SIG-M5 treated with dmso at 0.1 percent for 504 hours (cell line): ENCODE results near the gene FERMT3.
"Not testable (repeated sequence)": the region's sequence is repeated elsewhere in the genome, so short reads cannot be mapped to it uniquely, and the experiment has no call there.

Experiments
- DNase-seq: peaks from one replicate; lab custom pipeline; 2025; ENCODE audit not compliant: unreplicated experiment; lab: John Stamatoyannopoulos, UW

FERMT3 gene

DNA sequence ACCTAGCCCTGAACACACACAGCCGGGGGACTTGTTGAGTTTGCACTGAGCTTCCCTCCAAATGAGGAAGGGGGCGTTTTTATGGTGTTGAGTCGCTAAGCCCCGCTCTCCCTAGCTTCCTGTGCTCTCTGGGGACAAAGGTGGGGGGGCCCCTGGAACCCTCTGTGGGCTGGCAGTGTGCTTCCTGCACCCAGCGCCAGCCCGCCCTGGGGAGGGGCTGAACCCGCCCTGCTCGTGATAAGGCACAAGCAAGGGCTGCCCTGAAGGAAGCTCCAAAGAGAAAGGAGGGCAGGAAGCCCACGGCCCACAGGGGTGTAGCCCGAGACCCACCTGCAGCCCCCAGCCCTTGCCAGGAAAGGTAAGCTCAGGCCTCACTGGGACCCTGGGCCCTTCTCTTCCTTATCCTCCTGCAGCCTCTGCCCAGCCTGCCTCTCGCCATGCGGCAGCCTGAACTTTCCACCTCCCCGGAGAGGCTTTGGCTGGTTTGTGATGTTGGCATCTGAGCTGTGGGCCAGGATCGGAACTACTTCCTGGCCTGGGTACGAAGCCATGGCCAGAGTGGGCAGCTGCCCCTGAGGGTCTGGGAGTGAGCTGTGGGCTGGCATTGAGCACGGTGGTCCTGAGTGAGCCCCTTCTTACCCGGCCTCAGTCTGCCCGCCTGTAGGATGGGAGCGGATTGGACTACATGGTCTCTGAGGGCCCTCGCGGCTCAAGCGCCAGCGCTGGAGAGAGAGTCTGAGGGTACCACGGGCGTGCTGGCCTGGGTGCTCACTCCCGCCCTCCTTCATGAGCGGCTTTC, at the start of gene FERMT3:
Gene FERMT3, plus strand, starts transcription at position 265 of the 799 bp plus-strand sequence. CDS start 644 bp downstream, outside the sequence.
- DNase-seq: peak; percentile 60

DNA sequence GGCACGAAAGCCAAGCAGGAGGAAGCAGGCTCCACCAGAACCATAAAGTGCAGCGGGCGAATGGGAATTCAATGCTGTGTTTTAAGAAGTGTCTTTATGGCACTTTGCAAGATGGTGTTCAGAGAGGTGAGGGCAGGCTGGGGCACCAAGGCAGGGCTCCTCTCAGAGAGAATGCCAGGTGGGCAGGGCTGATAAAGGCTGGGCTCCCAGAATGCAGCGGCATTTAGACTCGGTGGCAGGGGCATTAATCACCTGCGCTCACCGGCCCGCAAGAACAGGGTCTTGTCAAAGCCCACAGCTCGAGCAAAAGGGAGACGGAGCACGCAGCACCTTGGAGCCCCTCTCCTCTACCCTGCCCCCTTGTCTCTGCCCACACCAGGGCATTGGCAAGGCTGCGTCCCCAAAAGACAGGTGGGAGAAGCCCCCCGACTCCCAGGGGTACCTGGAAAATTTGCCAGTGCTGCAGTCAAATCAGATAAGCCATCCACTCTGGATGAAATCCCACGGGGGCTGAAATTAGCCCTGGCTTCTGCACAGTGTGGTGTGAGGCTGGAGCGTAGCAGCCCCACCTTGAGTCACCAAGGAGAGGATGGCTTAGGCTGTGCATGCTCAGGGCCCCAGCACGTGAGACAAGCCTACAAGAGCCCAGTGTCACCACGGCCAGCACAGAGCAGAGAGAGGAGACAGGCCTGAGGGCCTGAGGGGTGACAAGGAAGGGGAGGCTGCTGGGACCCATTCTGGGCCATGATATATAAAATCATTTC, 48.7 kb upstream of the FERMT3 start:
- DNase-seq: no peak

DNA sequence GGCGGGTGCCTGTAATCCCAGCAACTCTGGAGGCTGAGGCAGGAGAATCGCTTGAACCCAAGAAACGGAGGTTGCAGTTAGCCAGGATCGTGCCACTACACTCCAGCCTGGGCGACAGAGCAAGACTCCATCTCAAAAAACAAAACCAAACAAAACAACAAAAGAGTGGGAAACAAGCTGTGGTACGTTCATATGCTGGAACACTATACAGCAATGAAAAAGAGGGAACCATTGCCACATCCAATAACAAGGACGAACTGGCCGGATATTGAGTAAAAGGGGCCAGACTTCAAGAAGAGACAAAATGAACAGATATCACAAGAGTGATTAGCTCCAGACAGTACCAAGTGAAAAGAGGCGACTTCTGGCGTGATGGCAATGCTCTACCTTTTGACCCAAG, 45.5 kb upstream of the FERMT3 start:
- DNase-seq: no peak

DNA sequence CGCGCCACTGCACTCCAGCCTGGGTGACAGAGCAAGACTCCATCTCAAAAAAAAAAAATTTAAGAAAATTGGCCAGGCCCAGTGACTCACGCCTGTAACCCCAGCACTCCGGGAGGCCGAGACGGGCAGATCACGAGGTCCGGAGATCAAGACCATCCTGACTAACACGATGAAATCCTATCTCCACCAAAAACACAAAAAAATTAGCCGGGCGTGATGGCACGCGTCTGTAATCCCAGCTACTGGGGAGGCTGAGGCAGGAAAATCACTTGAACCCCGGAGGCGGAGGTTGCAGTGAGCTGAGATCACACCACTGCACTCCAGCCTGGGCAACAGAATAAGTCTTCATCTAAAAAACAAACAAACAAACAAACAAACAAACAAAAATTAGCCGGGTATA, 43.8 kb upstream of the FERMT3 start:
- DNase-seq: not testable (repeated sequence)

DNA sequence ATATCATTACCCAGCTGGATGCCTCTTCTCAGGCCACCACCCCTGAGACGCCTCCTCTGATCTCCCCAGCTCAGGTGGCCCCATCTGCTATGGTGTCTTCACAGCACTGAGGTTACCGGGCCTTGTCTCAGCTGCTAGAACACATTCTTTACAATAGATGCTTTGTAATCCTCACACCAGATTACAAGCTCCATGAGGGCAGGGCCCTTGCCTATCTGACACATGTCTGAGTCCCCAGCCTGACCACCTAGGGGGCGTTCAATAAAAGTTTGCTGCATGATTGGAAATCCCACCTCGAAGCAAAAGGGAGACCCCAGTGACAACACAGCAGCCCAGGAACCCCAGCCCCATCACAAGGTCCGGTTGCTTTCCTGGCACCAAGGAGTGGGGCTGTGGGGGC, 42.6 kb upstream of the FERMT3 start:
- DNase-seq: no peak

DNA sequence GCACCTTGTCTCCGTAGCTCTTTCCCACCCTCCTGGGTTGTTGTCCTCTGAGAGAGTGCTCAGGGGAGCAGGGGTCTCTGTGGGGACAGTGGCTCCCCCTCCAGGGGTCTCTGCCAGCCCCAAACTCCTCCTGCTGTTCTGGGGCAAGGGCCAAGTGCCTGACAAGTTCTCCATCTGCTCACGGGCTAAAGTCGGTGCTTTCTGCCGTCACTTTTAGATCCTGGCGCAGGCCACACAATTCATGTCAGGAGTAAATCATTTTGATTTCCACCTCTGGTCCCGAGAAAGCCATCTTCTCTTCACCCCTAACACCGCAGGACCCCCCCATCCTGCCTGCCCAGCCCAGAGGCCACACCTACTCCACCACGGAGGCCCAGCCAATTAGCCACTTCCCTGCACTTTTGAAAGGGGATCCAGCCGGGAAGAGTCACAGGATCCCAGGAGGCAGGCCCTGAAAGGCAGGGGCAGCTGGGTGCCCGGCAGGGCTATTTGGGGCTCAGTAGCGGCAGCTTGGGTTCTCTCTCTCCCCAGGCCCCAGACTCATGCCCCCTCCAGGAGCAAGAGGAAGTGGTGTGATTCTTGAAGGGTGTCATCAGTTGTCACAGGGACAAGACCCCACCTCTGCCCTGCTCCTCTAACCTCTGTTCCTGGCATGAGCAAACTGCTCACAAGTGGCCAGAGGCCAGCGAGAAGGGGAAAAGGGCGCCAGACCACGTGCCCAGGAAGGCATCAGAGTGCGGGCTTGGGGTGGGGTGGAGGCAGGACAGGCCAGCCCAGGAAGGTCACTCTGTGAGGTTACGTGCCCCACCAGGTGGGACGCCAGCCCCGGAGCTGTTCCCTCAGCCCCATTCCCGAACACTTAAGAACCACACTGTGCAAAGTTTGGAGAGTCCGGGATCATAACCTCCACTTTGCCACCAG, 41.9 kb upstream of the FERMT3 start:
- DNase-seq: peak; percentile 32

DNA sequence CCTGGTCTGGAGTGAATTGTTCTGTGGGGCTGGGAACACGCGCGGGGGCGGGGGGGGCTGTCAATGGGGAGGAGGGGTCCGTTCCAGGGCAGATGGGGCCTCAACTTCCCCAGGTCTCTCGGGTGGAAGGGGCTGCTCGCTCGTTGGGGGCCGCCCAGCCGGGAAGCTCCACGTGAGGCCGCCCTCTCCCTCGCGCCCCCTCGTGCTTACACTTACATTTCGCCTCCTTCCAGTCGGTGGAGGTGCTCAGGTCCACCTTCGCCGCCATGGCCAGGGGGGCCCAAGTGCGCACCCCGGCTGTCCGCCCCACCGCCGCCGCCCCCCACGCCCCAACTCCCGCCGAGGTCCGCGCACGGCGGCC, 41.1 kb upstream of the FERMT3 start:
- no peak for DNase-seq

DNA sequence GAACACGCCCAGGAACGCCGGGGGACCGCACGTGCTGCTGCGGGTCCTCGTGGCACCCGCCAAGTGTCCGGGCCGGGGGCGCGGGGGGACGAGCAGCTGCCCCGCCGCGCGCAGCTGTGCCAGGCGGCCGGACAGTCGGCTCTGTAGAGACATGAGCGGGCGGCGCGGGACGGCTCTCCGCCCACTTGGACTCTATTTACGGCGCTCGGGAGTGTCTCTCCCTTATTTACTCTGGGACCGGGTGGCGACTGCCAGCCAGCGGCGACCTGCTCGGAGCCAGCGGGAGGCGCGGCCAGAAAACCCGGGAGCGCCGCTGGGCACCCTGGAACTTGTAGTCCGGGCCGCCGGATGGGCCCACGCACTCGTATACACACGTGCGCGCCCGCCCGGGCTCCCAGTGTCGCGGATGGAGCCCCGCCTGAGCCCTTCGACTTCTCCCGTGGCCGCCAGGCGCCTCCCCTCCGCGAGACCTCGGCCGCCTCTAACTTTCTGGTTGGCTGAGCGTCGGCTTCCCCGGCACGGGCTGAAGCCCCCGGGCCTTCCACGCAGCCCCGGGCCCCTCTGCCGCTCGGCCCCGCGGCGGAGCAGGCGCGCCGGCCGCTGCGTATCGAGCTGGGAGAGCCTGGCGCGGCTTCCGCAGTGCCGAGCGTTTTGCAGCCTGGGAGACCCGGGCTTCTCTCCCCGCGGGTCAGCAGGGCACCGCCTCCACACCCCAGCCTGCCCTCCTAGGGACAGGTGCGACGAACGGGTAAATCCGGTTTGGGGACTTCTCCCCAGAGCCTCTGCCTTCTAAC, 40.5 kb upstream of the FERMT3 start, which contains the start of gene MACROD1:
Gene MACROD1, minus strand, starts transcription at position 272 of the 794 bp plus-strand sequence. Its CDS starts 119 bp downstream, at position 153.
- DNase-seq: peak; percentile 91

DNA sequence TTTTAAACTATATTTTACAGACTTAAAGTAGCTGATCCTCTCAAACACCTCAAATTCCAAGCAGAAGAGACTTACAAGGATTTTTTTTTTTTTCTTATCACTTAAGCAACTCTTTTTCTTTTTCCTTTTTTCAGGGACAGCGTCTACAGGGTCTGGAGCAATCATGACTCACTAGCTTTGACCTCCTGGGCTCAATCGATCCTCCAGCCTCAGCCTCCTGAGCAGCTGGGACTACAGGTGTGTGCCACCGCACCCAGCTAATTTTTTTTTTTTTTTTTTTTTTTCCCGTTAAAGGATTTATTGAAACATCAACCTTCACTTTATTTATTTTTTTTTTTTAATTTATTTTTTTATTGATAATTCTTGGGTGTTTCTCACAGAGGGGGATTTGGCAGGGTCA, 36.1 kb upstream of the FERMT3 start:
- DNase-seq: no peak

DNA sequence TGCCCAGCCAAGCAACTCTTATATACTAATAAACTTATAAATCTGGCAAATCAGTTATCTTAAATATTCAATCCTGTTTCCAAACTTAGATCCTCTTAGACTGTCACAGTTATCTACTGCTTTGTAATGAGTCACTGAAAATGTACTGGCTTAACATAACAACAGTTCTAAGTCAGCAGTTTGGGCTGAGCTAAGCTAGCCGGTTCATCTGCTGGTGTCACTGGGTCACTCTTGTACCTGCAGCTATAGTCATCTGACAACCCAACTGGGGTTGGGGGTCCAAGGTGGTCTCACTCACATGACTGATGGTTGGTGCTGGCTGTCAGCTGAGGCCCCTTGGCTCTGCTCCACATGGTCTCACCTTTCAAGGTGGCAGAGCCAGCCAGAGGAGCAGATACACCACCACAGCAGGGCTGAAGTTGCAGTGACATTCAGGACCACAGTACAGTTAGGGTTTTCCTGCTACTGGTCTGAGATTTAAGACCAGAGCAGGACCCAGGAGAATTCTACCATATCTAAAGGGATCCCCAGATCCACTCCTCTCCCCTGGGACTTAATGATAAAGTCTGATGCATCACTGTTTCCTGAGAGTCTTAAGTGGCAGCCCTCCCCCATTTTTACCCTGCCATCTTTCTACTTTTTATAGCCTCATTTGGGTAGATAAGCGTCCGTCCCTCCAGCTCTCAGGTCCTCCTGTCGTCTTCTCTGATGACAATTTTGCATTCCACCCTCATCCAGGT, 32.7 kb upstream of the FERMT3 start:
- DNase-seq: no peak

DNA sequence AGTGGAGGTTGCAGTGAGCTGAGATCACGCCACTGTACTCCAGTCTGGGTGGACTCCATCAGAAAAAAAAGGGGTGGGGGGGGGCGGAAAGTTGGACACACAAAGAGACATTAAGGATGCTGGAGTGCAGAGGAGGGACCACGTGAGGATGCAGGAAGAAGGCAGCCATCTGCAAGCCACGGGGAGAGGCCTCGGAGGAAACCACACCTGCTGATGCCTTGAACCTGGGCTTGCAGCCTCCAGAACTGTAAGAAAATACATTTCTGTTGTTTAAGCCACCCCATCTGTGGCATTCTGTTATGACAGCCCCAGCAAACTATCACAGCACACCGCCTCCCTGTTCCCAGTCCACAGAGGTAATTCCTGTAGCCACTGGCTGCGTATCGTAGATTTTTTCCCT, 29.8 kb upstream of the FERMT3 start:
- no peak for DNase-seq

DNA sequence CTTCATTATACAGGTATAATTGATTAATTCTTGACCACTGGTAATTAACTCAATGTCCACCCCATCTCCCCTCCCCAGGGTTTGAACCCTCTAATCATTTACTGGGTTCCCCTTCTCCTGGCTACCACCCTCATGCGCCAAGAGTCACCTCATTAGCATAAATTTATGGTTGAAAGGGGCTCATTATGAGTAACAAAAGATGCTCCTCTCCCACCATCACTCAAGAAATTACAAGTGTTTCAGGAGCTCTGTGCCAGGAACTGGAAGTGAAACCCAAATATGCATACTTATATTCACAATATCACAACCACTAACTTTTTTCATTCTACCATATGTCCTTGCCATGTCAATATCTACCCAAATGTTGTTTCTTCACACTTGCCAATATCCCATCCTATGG, 28.3 kb upstream of the FERMT3 start:
- no peak for DNase-seq

DNA sequence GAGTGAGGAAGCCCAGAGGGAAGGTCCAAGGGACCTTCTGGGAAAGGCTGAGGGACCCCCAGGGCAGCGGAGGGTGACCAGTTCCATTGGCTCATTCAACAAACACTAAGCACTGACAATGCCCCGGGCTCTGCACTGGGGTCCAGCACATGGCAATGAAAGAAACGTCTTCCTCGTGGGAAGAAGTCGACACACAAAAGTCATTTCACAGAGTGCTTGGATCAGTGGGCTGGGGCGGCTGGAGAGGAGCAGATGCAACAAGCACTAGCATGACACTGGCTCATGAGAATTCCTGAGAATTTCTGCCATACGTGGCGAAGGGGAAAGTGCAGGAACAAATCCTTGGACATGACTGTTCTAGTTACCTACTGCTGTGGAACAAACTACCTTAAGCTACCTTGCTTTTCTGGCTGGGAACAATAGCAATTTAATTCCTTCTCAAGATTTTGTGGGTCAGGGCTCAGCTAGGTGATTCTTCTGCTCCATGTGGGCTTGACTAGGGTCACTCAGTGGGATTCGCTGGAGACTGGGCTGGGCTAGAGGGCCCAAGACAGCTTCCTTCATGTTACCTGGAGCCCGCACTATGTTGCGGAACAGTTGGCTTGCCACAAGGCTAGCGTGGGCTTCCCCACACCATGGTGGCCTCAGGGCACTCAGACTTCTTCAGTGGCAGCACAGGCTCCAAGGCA, 27.4 kb upstream of the FERMT3 start:
- no peak for DNase-seq

DNA sequence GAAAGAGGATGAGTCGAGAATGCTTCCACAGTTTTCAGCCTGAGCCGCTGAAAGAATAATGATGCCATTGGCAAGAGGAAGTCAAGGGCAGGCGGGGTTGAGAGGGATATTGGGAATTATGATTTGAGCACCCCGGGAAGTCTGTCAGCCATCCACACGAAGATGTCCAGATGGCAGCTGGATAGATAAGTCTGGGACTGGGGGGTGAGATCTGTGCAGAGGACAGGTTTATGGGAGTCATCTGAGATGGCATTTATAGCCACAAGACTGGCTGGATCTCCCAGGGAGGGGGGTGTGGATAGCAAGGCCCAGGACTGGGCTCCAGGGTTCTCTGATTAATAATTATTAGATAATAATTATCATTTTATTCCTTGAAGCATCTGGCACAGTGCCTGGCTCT, 25.6 kb upstream of the FERMT3 start:
- DNase-seq: no peak

DNA sequence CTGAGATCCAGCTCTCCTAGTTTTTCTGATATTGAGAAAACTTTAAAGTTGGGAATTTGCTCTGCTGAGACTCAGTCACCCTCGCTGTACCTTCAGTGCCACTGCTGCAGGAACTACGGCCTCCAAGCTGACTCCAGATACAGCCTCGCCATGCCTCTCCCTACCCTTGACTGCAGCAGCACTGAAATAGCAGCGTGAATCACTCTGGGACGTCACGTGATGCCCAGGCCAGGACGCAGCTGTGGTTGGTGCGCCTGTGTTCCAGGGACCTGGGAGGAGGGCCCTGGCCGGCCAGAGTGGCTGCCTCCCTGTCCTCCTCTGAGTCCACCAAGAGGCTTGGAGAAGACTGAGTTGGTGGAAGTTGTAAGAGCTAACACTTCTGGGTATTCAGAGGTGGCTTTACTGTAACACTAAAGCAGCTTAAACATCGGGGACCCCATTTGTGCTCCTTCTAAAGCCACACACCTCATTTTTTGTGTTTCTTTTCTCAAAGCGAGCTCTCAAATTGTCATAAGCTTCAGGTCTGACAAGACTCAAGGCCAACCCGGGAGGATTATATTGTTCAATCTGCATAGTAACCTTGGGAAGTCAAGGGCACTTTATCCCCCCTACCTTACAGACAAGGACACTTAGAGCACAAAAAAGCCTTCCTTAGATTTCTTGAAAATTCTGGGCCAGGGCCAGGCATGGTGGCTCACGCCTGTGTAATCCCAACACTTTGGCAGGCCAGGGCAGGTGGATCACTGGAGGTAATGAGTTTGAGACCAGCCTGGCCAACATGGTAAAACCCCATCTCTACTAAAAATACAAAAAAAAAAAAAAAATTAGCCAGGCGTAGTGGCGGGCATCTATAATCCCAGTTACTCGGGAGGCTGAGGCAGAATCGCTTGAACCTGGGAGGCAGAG, 24.8 kb upstream of the FERMT3 start:
- peak; percentile 84 for DNase-seq

DNA sequence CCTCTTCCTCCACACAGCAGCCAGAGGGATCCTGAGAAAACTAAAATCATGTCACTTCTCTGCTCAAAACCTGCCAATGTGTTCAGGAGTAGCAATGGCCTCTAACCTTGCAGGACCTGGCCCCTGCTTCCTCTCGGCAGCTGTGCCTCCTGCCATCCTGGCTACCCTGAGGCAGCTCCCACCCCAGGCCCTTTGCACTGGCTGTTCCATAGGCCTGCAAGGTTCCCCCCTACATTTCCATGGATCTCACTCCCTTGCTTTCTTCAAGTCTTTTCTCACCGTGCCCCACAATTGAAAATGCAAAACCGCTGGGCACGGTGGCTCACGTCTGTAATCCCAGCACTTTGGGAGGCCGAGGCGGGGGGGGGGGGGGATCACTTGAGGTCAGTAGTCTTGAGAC, 22.6 kb upstream of the FERMT3 start:
- DNase-seq: no peak

DNA sequence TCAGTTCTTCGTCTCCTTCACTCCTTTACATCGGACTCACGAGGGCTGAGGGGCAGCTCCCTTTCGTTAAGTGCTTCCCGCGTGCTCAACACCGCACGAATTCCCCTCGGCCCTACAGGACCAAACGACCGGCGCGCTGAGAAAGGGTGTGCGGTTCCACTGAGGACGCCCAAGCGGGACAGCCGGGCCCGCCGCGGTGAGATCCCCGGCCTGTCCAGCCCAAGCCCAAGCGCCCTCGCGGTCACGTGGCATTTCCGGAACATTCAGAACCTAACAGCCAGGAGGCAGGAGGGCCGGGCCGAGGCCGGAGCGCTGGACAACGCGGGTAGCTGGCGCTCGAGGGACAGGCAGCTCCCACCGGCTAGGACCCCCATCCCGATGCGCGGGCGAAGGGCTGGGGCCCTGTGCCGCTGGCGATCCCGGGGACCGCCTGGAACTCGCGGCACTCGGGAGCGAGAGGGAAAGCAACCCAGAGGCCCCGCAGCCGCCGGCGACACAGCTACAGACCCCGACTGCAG, 21.3 kb upstream of the FERMT3 start:
- peak; percentile 46 for DNase-seq
